HG03159 (cell line): ENCODE results near the gene SPANXN1.
"Not testable (repeated sequence)": the region's sequence is repeated elsewhere in the genome, so short reads cannot be mapped to it uniquely, and the experiment has no call there.

Experiments used
- ATAC-seq: cut with Tn5 transposase; IDR thresholded peaks from one replicate; pipeline ENCODE4 v1.9.1; 2021; ENCODE audit warnings: mild to moderate bottlenecking, moderate library complexity; ENCODE audit not compliant: unreplicated experiment

Gene SPANXN1, protein sequence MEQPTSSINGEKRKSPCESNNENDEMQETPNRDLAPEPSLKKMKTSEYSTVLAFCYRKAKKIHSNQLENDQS

DNA sequence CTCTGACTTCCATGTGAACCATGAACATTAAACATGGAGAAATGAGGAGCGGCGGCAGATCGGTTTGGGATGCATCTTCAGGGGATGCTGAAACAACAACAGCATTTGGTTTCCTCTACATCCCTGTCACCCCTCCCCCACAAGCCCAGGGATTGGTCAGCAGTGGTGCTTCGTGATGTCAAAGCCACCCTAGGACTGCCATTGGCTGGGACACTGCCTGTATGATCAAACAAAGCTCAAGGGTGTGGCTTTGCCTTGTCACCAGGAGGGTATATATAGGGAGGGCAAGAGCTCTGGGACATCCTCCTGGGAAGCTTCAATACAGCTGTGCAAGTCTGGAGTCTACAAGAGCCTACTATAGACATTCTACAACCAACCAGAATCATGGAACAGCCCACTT is at the start of gene SPANXN1:
Gene SPANXN1 (plus strand): TSS at position 301 of the 400 bp plus-strand sequence. CDS start 84 bp downstream, at position 385.
- not testable (repeated sequence) for ATAC-seq

DNA sequence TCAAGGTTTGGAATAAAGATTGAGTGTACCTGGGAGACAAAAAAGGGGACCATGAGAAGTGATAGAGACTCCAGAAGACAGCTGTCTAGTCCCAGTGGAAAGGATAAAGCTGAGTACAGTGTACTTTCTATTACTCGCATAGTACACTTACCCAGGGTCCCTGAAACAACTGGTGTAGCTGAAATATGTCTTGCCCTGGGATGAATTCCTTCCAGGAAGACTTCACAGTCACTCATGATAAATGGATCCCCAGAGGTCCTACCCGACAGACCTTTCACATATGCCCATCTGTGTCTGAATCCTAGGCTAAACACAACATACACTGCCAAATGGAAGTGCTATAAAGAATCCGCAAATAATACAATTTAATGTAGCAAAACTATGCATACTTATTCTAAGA is 48.2 kb upstream of the SPANXN1 start:
- ATAC-seq, result no peak

DNA sequence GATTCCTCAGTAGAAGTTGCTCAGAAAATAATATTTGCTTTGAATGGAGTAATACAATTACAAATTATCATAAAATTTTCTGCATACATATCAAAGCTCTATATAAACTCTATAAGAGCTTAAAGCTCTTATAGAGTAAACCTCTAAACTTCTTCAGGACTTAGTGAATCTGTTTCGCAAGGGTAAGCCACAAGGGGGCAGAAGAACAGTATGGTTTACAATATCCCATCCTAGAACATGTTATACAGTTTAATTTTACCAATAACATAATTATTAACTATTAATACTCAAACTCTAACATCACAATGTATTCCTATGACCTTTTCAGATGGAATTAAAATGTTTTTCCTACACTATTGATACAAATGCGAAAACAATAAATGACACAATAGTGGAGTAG is 33.8 kb upstream of the SPANXN1 start:
- peak; percentile 72 for ATAC-seq

DNA sequence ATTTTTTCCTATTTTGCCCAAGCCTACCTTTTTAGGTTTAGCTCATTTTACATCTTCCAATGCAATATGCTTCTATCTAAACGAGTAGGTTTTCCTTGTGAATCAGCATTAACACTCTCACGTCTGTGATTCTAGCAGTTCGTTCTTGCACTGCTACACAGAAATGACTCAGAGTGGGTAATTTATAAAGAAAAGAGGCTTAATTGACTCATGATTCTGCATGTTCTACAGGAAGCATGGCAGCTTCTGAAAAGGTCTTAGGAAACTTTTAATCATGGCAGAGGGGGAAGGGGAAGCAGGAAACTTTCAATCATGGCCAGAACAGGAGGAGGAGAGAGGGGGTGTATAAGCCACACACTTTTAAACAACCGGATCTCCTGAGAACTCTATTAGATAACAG is 44.9 kb downstream of the SPANXN1 start:
- no peak for ATAC-seq
